GM12891 (cell line): ENCODE data around the gene GORASP1.

Experiments used
- PAX5 ChIP-seq: IDR thresholded peaks from 2 replicates; pipeline ENCODE4 v1.6.1; 2011; ENCODE audit warnings: low read length, moderate library complexity, mild to moderate bottlenecking; ENCODE audit not compliant: insufficient read depth, severe bottlenecking
- POLR2A ChIP-seq: IDR thresholded peaks from 2 replicates; pipeline ENCODE4 v1.6.1; 2011; ENCODE audit warnings: low read depth, low read length, control low read depth
- POLR2AphosphoS5 ChIP-seq: IDR thresholded peaks from 2 replicates; pipeline ENCODE4 v1.6.1; 2011; ENCODE audit warnings: low read depth, low read length, control low read depth
- POU2F2 ChIP-seq: IDR thresholded peaks from 2 replicates; pipeline ENCODE4 v1.6.1; 2011; ENCODE audit warnings: low read depth, mild to moderate bottlenecking, control low read depth, low read length, moderate library complexity
- SPI1 ChIP-seq: IDR thresholded peaks from 2 replicates; pipeline ENCODE4 v1.6.1; 2011; ENCODE audit warnings: low read depth, low read length, control low read depth
- TAF1 ChIP-seq: IDR thresholded peaks from 2 replicates; pipeline ENCODE4 v1.6.1; 2011; ENCODE audit warnings: low read depth, low read length, control low read depth

DNA sequence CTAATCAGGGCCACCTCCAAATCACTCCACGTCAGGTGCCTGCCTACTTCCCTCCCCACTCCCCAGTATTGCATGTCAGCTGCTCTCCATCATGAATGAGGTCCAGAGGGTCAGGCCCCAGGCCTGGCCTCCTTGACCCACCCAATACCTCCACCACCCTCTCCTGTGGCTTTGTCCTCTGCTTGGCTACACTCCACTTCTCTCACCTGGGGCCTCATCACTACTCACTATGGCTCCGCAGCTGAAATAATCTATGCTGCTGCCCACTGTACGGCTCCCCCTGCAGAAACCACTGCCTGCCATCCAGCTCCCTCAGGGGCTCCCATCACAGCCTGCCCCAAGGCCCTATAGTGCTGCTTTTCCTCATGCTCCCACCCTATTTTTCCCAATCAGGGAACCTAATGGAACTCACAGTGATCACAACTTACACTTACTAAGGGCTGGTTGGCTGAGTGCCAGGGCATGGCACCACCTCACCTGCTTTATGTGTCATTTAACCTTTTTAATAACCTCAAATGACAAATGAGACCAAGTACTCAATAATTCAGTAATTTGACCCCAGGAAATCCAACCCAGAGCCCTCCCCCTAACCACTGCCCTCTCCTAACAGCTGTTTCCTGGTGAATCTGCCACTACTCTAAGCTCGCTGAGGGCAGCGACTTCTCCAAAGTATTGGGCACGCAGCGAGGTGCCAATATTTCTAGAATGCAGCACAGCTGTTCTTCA is 2.3 kb downstream of the GORASP1 start:
- TF ChIP-seq POU2F2 (no peak), TAF1 (no peak), POLR2A (no peak), POLR2AphosphoS5 (no peak), PAX5 (no peak), SPI1 (no peak)
